ENCODE measurements around the gene CYP2R1. TPM values are rescaled to one million over a fixed set of nuclear protein-coding genes. Genes with fewer than 3 reads are reported as not detected.

CYP2R1 gene
- total RNA-seq, 1 experiment from 2014 or later: 7.6 TPM

- no peaks in the 10 kb centered on the region for H3K9me3 ChIP-seq (replicated peaks)
- H3K36me3 ChIP-seq: no peaks in the 10 kb centered on the region
- no peak overlapping the region for H3K4me3 ChIP-seq
- no peaks in the 10 kb centered on the region for H3K4me1 ChIP-seq (replicated peaks)
- H3K27me3 ChIP-seq (replicated peaks): no peaks in the 10 kb centered on the region
- no peak overlapping the region for H3K27ac ChIP-seq
- no peak for DNase-seq (ENCODE audit: low read depth in 1 of 2, low spot score in 2 of 2)
Measured at GRCh38 chr11:14835496-14836492, 56.2 kb downstream of the CYP2R1 start.

Other genes with a start within 250 kb of the CYP2R1 start
- 0.03 TPM in 2 replicates for gene PDE3B, start 248.4 kb downstream of the CYP2R1 start, total RNA-seq (2014; rRNA removed; shearing (Covaris generic))
- gene CALCA, start 80.1 kb upstream of the CYP2R1 start, total RNA-seq (2014; rRNA removed; shearing (Covaris generic)): not detected in 2 replicates
- not detected in 2 replicates for gene CALCB, start 181.4 kb upstream of the CYP2R1 start, total RNA-seq (2014; rRNA removed; shearing (Covaris generic))
- 0.26 TPM in 1 of 2 replicates, not detected in the other for gene INSC, start 222.7 kb upstream of the CYP2R1 start, total RNA-seq (2014; rRNA removed; shearing (Covaris generic))

Measured in SJSA1 (cell line).